ENCODE results near the gene EPAS1. TPM values are rescaled to one million over a fixed set of nuclear protein-coding genes. Genes with fewer than 3 reads are reported as not detected.

Gene EPAS1
- total RNA-seq, 2 experiments from 2014 or later, result 51.0 to 54.6 TPM

- intact Hi-C loops (cut with micrococcal nuclease), result loop anchor here (1.0 to 5.0 kb wide), 5 partner anchors 136 to 372 kb away; no protein-coding TSS in a partner anchor
- no peaks in the 10 kb centered on the region for H3K9me3 Mint-ChIP-seq
- DNase-seq, result peak; percentile 33
- ChIA-PET POLR2A (no interaction called here), CTCF (interaction anchor here (1.2 to 4.0 kb wide), 7 partner anchors 9 to 354 kb away, joined by 4 to 27 read pairs (median 9); no protein-coding TSS in a partner anchor)
- peak overlapping the region; percentile 21 for H3K4me3 Mint-ChIP-seq
- peaks cover 32% of the 10 kb centered on the region for H3K4me1 Mint-ChIP-seq (ENCODE audit: low read depth)
- no peaks in the 10 kb centered on the region for H3K27me3 Mint-ChIP-seq
- no peak overlapping the region for H3K27ac Mint-ChIP-seq
- H3K36me3 Mint-ChIP-seq, result no peaks in the 10 kb centered on the region
Observed at GRCh38 chr2:46364797-46365457, 67.7 kb downstream of the EPAS1 start.

DNA sequence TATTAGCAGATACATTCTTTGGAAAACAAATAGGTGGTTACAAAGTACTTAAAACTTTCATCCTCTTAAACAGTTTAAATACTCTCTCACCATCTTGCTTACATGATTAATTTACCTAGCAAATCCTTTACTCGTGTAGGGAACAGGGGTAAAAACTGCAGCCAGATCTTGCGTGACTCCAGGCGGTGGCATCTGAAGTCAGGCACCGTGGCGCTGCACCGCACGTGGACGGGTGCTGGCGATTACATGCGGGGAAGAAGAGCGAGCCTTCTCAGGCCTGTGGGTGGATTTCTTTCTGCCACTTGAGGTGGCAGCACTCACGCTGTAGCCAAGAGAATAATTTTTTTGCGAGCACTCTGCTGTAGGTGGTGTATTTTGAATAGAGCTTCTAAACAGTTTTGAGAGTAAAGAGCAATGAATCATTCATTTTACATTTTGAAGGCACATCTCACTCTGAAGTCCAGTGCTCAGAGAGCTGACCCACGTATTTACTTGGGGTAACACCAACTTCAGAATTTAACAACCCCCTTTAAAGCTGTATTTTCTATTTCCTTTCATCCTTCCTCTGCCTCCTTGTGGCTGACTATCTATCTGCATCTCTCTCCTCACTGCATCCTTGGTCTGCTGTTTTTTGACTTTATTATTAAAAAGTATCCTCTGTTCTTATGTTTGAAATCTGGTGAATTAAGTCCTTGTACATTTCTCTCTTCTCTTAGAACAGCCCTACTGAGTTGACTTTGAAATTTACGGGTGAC, 68.9 kb downstream of the EPAS1 start:
- no peaks in the 10 kb centered on the region for H3K9me3 Mint-ChIP-seq
- ChIA-PET CTCF (interaction anchor here (0.6 to 4.0 kb wide), 21 partner anchors 10 to 376 kb away, joined by 3 to 27 read pairs (median 4); no protein-coding TSS in a partner anchor), POLR2A (no interaction called here)
- H3K27ac Mint-ChIP-seq, result no peak overlapping the region
- DNase-seq, result no peak
- peaks cover 32% of the 10 kb centered on the region for H3K4me1 Mint-ChIP-seq (ENCODE audit: low read depth)
- no peaks in the 10 kb centered on the region for H3K27me3 Mint-ChIP-seq
- intact Hi-C loops (cut with micrococcal nuclease), result loop anchor here (1.0 to 2.0 kb wide), 4 partner anchors 137 to 373 kb away; no protein-coding TSS in a partner anchor
- H3K36me3 Mint-ChIP-seq, result no peaks in the 10 kb centered on the region
- H3K4me3 Mint-ChIP-seq, result no peak overlapping the region

GRCh38 chr2:46366668-46367052, 69.5 kb downstream of the EPAS1 start:
- no peak overlapping the region for H3K27ac Mint-ChIP-seq
- H3K9me3 Mint-ChIP-seq, result no peaks in the 10 kb centered on the region
- H3K36me3 Mint-ChIP-seq, result no peaks in the 10 kb centered on the region
- ChIA-PET CTCF (interaction anchor here (0.6 to 4.0 kb wide), 16 partner anchors 10 to 374 kb away, joined by 3 to 27 read pairs (median 5); no protein-coding TSS in a partner anchor), POLR2A (no interaction called here)
- H3K4me3 Mint-ChIP-seq, result no peak overlapping the region
- H3K27me3 Mint-ChIP-seq, result no peaks in the 10 kb centered on the region
- intact Hi-C loops (cut with micrococcal nuclease), result no loop called here
- H3K4me1 Mint-ChIP-seq (ENCODE audit: low read depth), result peaks cover 28% of the 10 kb centered on the region
- no peak for DNase-seq

DNA sequence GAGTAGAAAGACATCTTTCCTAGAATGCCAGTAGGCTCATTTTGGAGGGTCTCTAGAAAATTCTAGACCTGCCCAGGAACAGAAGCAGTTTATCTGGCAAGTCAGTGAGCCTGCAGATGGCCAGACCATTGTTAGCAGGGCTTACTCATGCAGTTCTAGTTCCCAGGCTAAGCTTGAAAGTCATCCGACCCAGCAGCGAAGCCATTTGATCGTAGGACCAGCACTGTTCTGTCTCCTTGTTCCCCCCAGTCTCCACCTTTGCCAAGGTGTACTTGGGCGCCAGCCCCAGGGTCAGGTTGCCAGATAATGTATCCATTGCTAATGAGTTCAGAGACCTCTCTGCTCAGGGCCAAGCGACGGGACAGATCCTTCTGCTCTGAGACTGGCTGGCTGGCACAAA, 70.1 kb downstream of the EPAS1 start:
- no peak for DNase-seq
- Mint-ChIP-seq H3K4me1 (ENCODE audit: low read depth) (peaks cover 23% of the 10 kb centered on the region), H3K27ac (no peak overlapping the region), H3K36me3 (no peaks in the 10 kb centered on the region), H3K9me3 (no peaks in the 10 kb centered on the region), H3K27me3 (no peaks in the 10 kb centered on the region), H3K4me3 (no peak overlapping the region)
- POLR2A ChIA-PET, result interaction anchor here (1.1 kb wide), 1 partner anchor 12 kb away, joined by 3 read pairs; no protein-coding TSS in a partner anchor
- CTCF ChIA-PET, result interaction anchor here (0.6 to 4.0 kb wide), 12 partner anchors 9 to 374 kb away, joined by 3 to 27 read pairs (median 6); no protein-coding TSS in a partner anchor
- intact Hi-C loops (cut with micrococcal nuclease), result no loop called here

GRCh38 chr2:46368401-46368800, 71.2 kb downstream of the EPAS1 start:
- Mint-ChIP-seq H3K4me1 (ENCODE audit: low read depth) (peaks cover 13% of the 10 kb centered on the region), H3K27ac (no peak overlapping the region), H3K9me3 (no peaks in the 10 kb centered on the region), H3K4me3 (no peak overlapping the region), H3K36me3 (peaks cover 3% of the 10 kb centered on the region), H3K27me3 (no peaks in the 10 kb centered on the region)
- intact Hi-C loops (cut with micrococcal nuclease), result no loop called here
- no peak for DNase-seq
- CTCF ChIA-PET, result interaction anchor here (1.0 to 4.0 kb wide), 4 partner anchors 13 to 358 kb away, joined by 3 to 27 read pairs (median 20); no protein-coding TSS in a partner anchor
- POLR2A ChIA-PET, result no interaction called here

- H3K9me3 Mint-ChIP-seq, result no peaks in the 10 kb centered on the region
- H3K4me3 Mint-ChIP-seq, result no peak overlapping the region
- intact Hi-C loops (cut with micrococcal nuclease), result no loop called here
- ChIA-PET POLR2A (no interaction called here), CTCF (interaction anchor here (1.0 to 1.4 kb wide), 3 partner anchors 307 to 376 kb away, joined by 3 to 7 read pairs (median 4); no protein-coding TSS in a partner anchor)
- H3K27ac Mint-ChIP-seq, result no peak overlapping the region
- H3K27me3 Mint-ChIP-seq, result no peaks in the 10 kb centered on the region
- DNase-seq, result peak; percentile 25
- peaks cover 3% of the 10 kb centered on the region for H3K36me3 Mint-ChIP-seq
- peaks cover 3% of the 10 kb centered on the region for H3K4me1 Mint-ChIP-seq (ENCODE audit: low read depth)
Observed at GRCh38 chr2:46369783-46370182, 72.6 kb downstream of the EPAS1 start.

DNA sequence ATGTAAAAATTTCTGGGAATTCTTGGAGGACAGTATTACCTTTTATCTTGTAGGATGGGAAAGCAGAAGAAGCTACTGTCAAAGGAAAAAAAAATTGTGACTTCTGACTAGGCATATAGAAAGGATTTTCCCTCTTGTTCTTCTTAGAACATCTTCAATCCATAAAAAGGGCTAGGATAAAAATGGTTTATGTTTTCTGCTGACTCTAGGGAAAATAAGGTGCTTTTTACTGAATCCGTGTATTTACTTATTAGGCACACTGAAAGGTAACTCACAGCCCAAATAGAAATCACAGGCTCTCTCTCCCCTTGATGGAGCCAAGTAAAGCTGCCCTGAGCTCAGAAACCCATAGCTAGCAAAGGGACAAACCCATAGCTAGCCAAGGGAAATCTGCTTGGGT, 74.6 kb downstream of the EPAS1 start:
- no peak overlapping the region for H3K4me3 Mint-ChIP-seq
- no peaks in the 10 kb centered on the region for H3K4me1 Mint-ChIP-seq (ENCODE audit: low read depth)
- intact Hi-C loops (cut with micrococcal nuclease), result no loop called here
- ChIA-PET POLR2A (no interaction called here), CTCF (interaction anchor here (1.0 to 1.5 kb wide), 2 partner anchors 309 to 379 kb away, joined by 4 to 6 read pairs; no protein-coding TSS in a partner anchor)
- no peak for DNase-seq
- peaks cover 3% of the 10 kb centered on the region for H3K36me3 Mint-ChIP-seq
- H3K27me3 Mint-ChIP-seq, result no peaks in the 10 kb centered on the region
- no peaks in the 10 kb centered on the region for H3K9me3 Mint-ChIP-seq
- H3K27ac Mint-ChIP-seq, result no peak overlapping the region

- no peaks in the 10 kb centered on the region for H3K27me3 Mint-ChIP-seq
- POLR2A ChIA-PET, result no interaction called here
- H3K4me1 Mint-ChIP-seq (ENCODE audit: low read depth), result no peaks in the 10 kb centered on the region
Observed at GRCh38 chr2:46372475-46372874, 75.3 kb downstream of the EPAS1 start.

GRCh38 chr2:46373238-46373637, 76.0 kb downstream of the EPAS1 start:
- Mint-ChIP-seq H3K4me3 (no peak overlapping the region), H3K27ac (no peak overlapping the region), H3K27me3 (no peaks in the 10 kb centered on the region), H3K36me3 (peaks cover 3% of the 10 kb centered on the region), H3K9me3 (no peaks in the 10 kb centered on the region), H3K4me1 (ENCODE audit: low read depth) (no peaks in the 10 kb centered on the region)
- intact Hi-C loops (cut with micrococcal nuclease), result no loop called here
- DNase-seq, result no peak
- CTCF ChIA-PET, result interaction anchor here (1.3 kb wide), 2 partner anchors 18 to 87 kb away, joined by 3 to 6 read pairs; no protein-coding TSS in a partner anchor
- POLR2A ChIA-PET, result no interaction called here

More at GRCh38 chr2:46372475-46372874, 75.3 kb downstream of the EPAS1 start:
- no peak for DNase-seq
- Mint-ChIP-seq H3K9me3 (no peaks in the 10 kb centered on the region), H3K4me3 (no peak overlapping the region), H3K27ac (no peak overlapping the region), H3K36me3 (peaks cover 3% of the 10 kb centered on the region)
- intact Hi-C loops (cut with micrococcal nuclease), result no loop called here
- CTCF ChIA-PET, result interaction anchor here (1.0 to 1.5 kb wide), 4 partner anchors 17 to 380 kb away, joined by 3 to 6 read pairs (median 5); no protein-coding TSS in a partner anchor

DNA sequence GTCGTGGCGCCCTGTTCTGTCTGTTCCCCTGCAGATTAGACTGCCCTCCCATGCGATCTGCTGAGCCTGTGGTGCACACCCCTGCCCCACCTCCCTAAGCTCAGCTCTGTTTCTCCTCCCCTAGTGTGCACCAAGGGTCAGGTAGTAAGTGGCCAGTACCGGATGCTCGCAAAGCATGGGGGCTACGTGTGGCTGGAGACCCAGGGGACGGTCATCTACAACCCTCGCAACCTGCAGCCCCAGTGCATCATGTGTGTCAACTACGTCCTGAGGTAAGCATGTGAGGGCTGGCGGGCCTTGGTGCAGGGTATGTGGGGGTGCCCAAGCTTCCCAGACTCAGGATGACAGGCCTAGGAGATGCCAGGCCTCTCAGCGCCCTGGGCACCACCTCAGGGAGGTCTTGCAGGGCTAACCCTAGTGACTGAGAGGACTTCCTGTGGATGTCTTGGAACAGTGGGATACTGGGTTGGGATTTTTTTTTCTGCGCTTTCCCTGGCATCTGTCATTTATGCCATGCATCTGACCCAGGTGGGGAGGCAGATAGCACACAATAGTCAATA, 78.4 kb downstream of the EPAS1 start:
- Mint-ChIP-seq H3K27ac (no peak overlapping the region), H3K4me1 (ENCODE audit: low read depth) (no peaks in the 10 kb centered on the region), H3K36me3 (peaks cover 6% of the 10 kb centered on the region), H3K9me3 (no peaks in the 10 kb centered on the region), H3K27me3 (no peaks in the 10 kb centered on the region), H3K4me3 (no peak overlapping the region)
- no peak for DNase-seq
- CTCF ChIA-PET, result interaction anchor here (1.1 kb wide), 1 partner anchor 13 kb away, joined by 3 read pairs; no protein-coding TSS in a partner anchor
- intact Hi-C loops (cut with micrococcal nuclease), result no loop called here
- POLR2A ChIA-PET, result interaction anchor here (0.6 kb wide), 1 partner anchor 312 kb away, joined by 4 read pairs; no protein-coding TSS in a partner anchor

DNA sequence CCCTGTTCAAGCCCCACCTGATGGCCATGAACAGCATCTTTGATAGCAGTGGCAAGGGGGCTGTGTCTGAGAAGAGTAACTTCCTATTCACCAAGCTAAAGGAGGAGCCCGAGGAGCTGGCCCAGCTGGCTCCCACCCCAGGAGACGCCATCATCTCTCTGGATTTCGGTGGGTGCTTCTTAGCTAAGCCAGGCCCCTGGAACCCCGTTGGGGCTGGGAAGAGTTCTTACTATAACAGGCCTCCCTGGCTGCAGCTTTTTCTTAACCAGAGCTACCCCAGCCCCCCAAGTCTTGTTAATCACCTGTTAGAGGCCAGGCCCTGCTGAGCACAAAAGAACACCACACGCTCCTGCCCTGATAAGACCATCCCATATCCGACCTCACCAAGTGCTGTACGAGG, 79.4 kb downstream of the EPAS1 start:
- no peaks in the 10 kb centered on the region for H3K9me3 Mint-ChIP-seq
- POLR2A ChIA-PET, result no interaction called here
- intact Hi-C loops (cut with micrococcal nuclease), result no loop called here
- peaks cover 6% of the 10 kb centered on the region for H3K36me3 Mint-ChIP-seq
- H3K4me3 Mint-ChIP-seq, result no peak overlapping the region
- CTCF ChIA-PET, result interaction anchor here (0.6 to 1.2 kb wide), 4 partner anchors 9 to 248 kb away, joined by 3 to 5 read pairs (median 3); no protein-coding TSS in a partner anchor
- no peak overlapping the region for H3K27ac Mint-ChIP-seq
- H3K27me3 Mint-ChIP-seq, result no peaks in the 10 kb centered on the region
- no peaks in the 10 kb centered on the region for H3K4me1 Mint-ChIP-seq (ENCODE audit: low read depth)
- no peak for DNase-seq

Data from activated CD4-positive, alpha-beta memory T cell treated with anti-CD3 and anti-CD28 coated beads for 36 hours (primary cell).